HEK293T (cell line): ENCODE results near the gene CDC25B.

ENCODE experiments used
- CTCF ChIA-PET: fragments of 350-600 bp; formaldehyde crosslinking; extraction: SDS; loops from one replicate; lab custom pipeline; 2021; ENCODE audit warnings: antibody characterized with exemption, inconsistent platforms; lab: Yijun Ruan, JAX
- POLR2A ChIA-PET: fragments of 350-600 bp; formaldehyde crosslinking; extraction: SDS; loops from one replicate; lab custom pipeline; 2020; ENCODE audit warnings: antibody characterized with exemption, inconsistent platforms; lab: Yijun Ruan, JAX
- DNase-seq: peaks from one replicate; pipeline ENCODE4 v3.0.0; 2012; ENCODE audit warnings: mixed read lengths; ENCODE audit errors: extremely low spot score
- ARNT ChIP-seq: fragments of 450-650 bp; IDR thresholded peaks from 2 replicates; pipeline ENCODE4 v1.6.1; 2017; ENCODE audit warnings: mild to moderate bottlenecking
- BHLHE40 ChIP-seq: fragments of 450-650 bp; IDR thresholded peaks from 2 replicates; pipeline ENCODE4 v1.6.1; 2016; ENCODE audit warnings: mild to moderate bottlenecking, moderate library complexity, borderline replicate concordance
- CTBP1 ChIP-seq: fragments of 450-650 bp; IDR thresholded peaks from 2 replicates; pipeline ENCODE4 v1.6.1; 2016; ENCODE audit warnings: borderline replicate concordance
- ELF4 ChIP-seq: fragments of 450-650 bp; IDR thresholded peaks from 2 replicates; pipeline ENCODE4 v1.6.1; 2017; ENCODE audit warnings: antibody characterized with exemption
- FOXA1 ChIP-seq: fragments of 450-650 bp; IDR thresholded peaks from 2 replicates; pipeline ENCODE4 v1.6.1; 2016; ENCODE audit warnings: mild to moderate bottlenecking
- FOXK2 ChIP-seq: fragments of 450-650 bp; IDR thresholded peaks from 2 replicates; pipeline ENCODE4 v1.6.1; 2016; ENCODE audit warnings: mild to moderate bottlenecking
- FOXM1 ChIP-seq: fragments of 450-650 bp; IDR thresholded peaks from 2 replicates; pipeline ENCODE4 v1.6.1; 2017; ENCODE audit warnings: mild to moderate bottlenecking, borderline replicate concordance
- HDGF ChIP-seq: fragments of 450-650 bp; IDR thresholded peaks from 2 replicates; pipeline ENCODE4 v1.6.1; 2017; ENCODE audit warnings: antibody characterized with exemption, borderline replicate concordance
- L3MBTL2 ChIP-seq: fragments of 450-650 bp; conservative IDR thresholded peaks from 2 replicates; pipeline ENCODE4 v1.6.1; 2016; ENCODE audit warnings: mild to moderate bottlenecking
- LEF1 ChIP-seq: fragments of 450-650 bp; IDR thresholded peaks from 2 replicates; pipeline ENCODE4 v1.6.1; 2017; ENCODE audit warnings: mild to moderate bottlenecking, borderline replicate concordance
- NFRKB ChIP-seq: fragments of 450-650 bp; IDR thresholded peaks from 2 replicates; pipeline ENCODE4 v1.6.1; 2016; ENCODE audit warnings: mild to moderate bottlenecking, moderate library complexity
- PKNOX1 ChIP-seq: fragments of 450-650 bp; IDR thresholded peaks from 2 replicates; pipeline ENCODE4 v1.6.1; 2016
- SP1 ChIP-seq: fragments of 450-650 bp; IDR thresholded peaks from 2 replicates; pipeline ENCODE4 v1.6.1; 2017
- SUZ12 ChIP-seq: fragments of 450-650 bp; IDR thresholded peaks from 2 replicates; pipeline ENCODE4 v1.6.1; 2016; ENCODE audit warnings: mild to moderate bottlenecking
- TARDBP ChIP-seq: fragments of 450-650 bp; IDR thresholded peaks from 2 replicates; pipeline ENCODE4 v1.6.1; 2016
- ZNF384 ChIP-seq: fragments of 450-650 bp; IDR thresholded peaks from 2 replicates; pipeline ENCODE4 v1.6.1; 2016

CDC25B gene

GRCh38 chr20:3753501-3754275 lies 42.4 kb upstream of the CDC25B start:
- no peak for DNase-seq
- ChIA-PET POLR2A (interaction anchor here (1.9 kb wide), 1 partner anchor 14 kb away, joined by 6 read pairs; the partner anchor contains the start of gene ADISSP), CTCF (interaction anchor here (1.0 kb wide), 1 partner anchor 15 kb away, joined by 4 read pairs; no protein-coding TSS in a partner anchor)
- TF ChIP-seq LEF1 (no peak), TARDBP (no peak), FOXK2 (no peak), ARNT (no peak), ELF4 (no peak), NFRKB (no peak), CTBP1 (no peak), HDGF (no peak), ZNF384 (no peak), L3MBTL2 (no peak), FOXM1 (no peak), PKNOX1 (no peak), BHLHE40 (no peak), SP1 (no peak)

GRCh38 chr20:3754276-3754630 lies 41.9 kb upstream of the CDC25B start:
- no peak for DNase-seq
- POLR2A ChIA-PET = interaction anchor here (1.5 to 1.8 kb wide), 2 partner anchors 12 to 13 kb away, joined by 4 to 8 read pairs; partner anchors contain the start of gene ADISSP
- CTCF ChIA-PET = no interaction called here
- no peak for TF ChIP-seq HDGF
- no peak for TF ChIP-seq SUZ12
- no peak for TF ChIP-seq TARDBP
- no peak for TF ChIP-seq FOXA1
- TF ChIP-seq PKNOX1 = no peak
- TF ChIP-seq ZNF384 = no peak
- TF ChIP-seq CTBP1 = no peak
- TF ChIP-seq SP1 = no peak
- TF ChIP-seq ELF4 = no peak
- TF ChIP-seq FOXM1 = no peak
- TF ChIP-seq FOXK2 = no peak
- no peak for TF ChIP-seq BHLHE40
- TF ChIP-seq LEF1 = no peak
- no peak for TF ChIP-seq NFRKB
- no peak for TF ChIP-seq L3MBTL2

GRCh38 chr20:3755269-3755668 lies 40.8 kb upstream of the CDC25B start:
- no peak for DNase-seq
- CTCF ChIA-PET = interaction anchor here (1.1 kb wide), 1 partner anchor 26 kb away, joined by 3 read pairs; the partner anchor contains the start of gene SPEF1
- POLR2A ChIA-PET = interaction anchor here (1.5 to 1.8 kb wide), 2 partner anchors 11 to 12 kb away, joined by 4 to 8 read pairs; partner anchors contain the start of gene ADISSP
- TF ChIP-seq LEF1 (no peak), FOXA1 (no peak), ELF4 (no peak), BHLHE40 (no peak)

GRCh38 chr20:3755814-3756480 lies 40.2 kb upstream of the CDC25B start:
- DNase-seq = no peak
- ChIA-PET CTCF (interaction anchor here (1.1 kb wide), 1 partner anchor 25 kb away, joined by 3 read pairs; the partner anchor contains the start of gene SPEF1), POLR2A (interaction anchor here (1.5 to 2.5 kb wide), 3 partner anchors 10 to 12 kb away, joined by 4 to 13 read pairs (median 8); partner anchors contain the start of gene ADISSP)
- no peak for TF ChIP-seq CTBP1

GRCh38 chr20:3757268-3757667 lies 38.8 kb upstream of the CDC25B start:
- ChIA-PET CTCF (interaction anchor here (0.7 to 1.1 kb wide), 2 partner anchors 10 to 13 kb away, joined by 3 to 4 read pairs; partner anchors contain the start of gene ADISSP), POLR2A (interaction anchor here (2.5 kb wide), 1 partner anchor 11 kb away, joined by 13 read pairs; the partner anchor contains the start of gene ADISSP)
- no peak for DNase-seq
- TF ChIP-seq NFRKB (no peak), TARDBP (no peak), HDGF (no peak), LEF1 (no peak), SP1 (no peak), BHLHE40 (no peak)

GRCh38 chr20:3758566-3758965 lies 37.5 kb upstream of the CDC25B start:
- ChIA-PET POLR2A (interaction anchor here (2.5 kb wide), 1 partner anchor 10 kb away, joined by 13 read pairs; the partner anchor contains the start of gene ADISSP), CTCF (no interaction called here)
- TF ChIP-seq FOXK2 = no peak
- TF ChIP-seq NFRKB = no peak
- DNase-seq = no peak

- POLR2A ChIA-PET = no interaction called here
- no peak for DNase-seq
- CTCF ChIA-PET = interaction anchor here (0.5 kb wide), 1 partner anchor 294 kb away, joined by 3 read pairs; no protein-coding TSS in a partner anchor
- TF ChIP-seq L3MBTL2 = no peak
- TF ChIP-seq NFRKB = no peak
- TF ChIP-seq ZNF384 = no peak
- TF ChIP-seq HDGF = no peak
- no peak for TF ChIP-seq ELF4
- no peak for TF ChIP-seq SUZ12
- TF ChIP-seq FOXA1 = no peak
- no peak for TF ChIP-seq ARNT
- no peak for TF ChIP-seq LEF1
These were observed 36.7 kb upstream of the CDC25B start for GRCh38 chr20:3759316-3759823.
